ENCODE measurements around the gene ARPP21. TPM values are rescaled to one million over a fixed set of nuclear protein-coding genes. Genes with fewer than 3 reads are reported as not detected.

Gene ARPP21
- total and polyA plus RNA-seq, 7 experiments from 2014 or later, result not detected

DNA sequence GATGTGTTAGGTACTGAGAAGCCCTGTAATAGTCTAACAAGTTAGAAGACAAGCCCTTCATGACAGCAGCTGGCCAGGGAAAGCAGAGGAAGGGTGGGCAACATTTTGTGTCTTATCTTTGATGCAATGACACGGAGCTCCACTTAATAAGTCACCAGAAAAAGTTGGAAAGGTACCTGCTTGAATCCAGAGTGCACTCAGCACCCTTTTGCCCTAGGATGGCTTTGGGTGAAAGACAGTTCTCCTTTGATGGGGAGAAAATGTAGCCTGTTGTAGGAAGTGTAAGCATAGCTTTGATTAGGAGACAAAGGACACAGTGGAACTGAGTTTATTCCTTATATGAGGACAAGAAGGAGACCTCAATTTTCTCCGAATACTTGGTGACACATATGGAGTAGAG lies 137.0 kb downstream of the ARPP21 start:
- Histone ChIP-seq H3K9me3 (ENCODE audit: control insufficient read depth in 2 of 3, low read length in 3 of 3) (no peaks in the 10 kb centered on the region), H3K36me3 (ENCODE audit: control insufficient read depth in 2 of 3, insufficient read depth in 3 of 3, low read length in 3 of 3) (no peaks in the 10 kb centered on the region), H3K4me3 (ENCODE audit: low read length) (no peak overlapping the region), H3K4me1 (ENCODE audit: control insufficient read depth in 2 of 2, insufficient read depth in 2 of 2, low read length in 2 of 2) (no peaks in the 10 kb centered on the region), H3K27ac (ENCODE audit: low read depth, low read length) (no peak overlapping the region), H3K27me3 (ENCODE audit: control insufficient read depth in 2 of 2, insufficient read depth in 2 of 2, low read length in 2 of 2) (no peaks in the 10 kb centered on the region)
- H3K27ac Mint-ChIP-seq, result peak overlapping the region in 1 of 9 donors; percentile 25
- intact Hi-C loops (cut with micrococcal nuclease), result no loop called here
- H3K9me3 Mint-ChIP-seq, result peaks cover 0 to 7% (median 0%) of the 10 kb centered on the region in 11 donors
- CTCF ChIA-PET, result no interaction called here
- H3K36me3 Mint-ChIP-seq, result no peaks in the 10 kb centered on the region
- no peak overlapping the region for H3K4me3 Mint-ChIP-seq
- H3K27me3 Mint-ChIP-seq, result no peaks in the 10 kb centered on the region
- POLR2A ChIA-PET, result no interaction called here
- no peak for ATAC-seq
- H3K4me1 Mint-ChIP-seq, result no peaks in the 10 kb centered on the region
- DNase-seq, result no peak

DNA sequence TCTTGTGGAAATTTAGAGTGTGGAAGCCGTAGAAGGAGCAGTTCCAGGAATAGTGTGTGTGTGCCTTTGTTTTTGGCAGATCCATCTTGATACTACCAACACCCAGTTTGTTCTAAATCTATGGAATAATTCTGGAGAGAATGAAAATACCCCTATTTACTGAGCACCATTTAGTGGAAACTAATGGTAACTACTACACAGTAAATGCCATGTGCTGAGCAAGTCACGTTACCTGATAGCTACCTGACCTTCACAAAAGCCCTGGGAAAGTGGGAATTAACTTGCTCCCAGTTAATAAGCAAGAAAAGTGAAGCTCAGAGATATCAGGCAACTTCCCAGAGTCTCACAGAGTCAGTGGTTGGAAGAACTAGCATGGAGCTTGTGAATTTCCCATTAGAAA lies 137.7 kb downstream of the ARPP21 start:
- H3K4me3 Mint-ChIP-seq, result no peak overlapping the region
- no peaks in the 10 kb centered on the region for H3K36me3 Mint-ChIP-seq
- intact Hi-C loops (cut with micrococcal nuclease), result no loop called here
- H3K9me3 Mint-ChIP-seq, result peaks cover 0 to 7% (median 0%) of the 10 kb centered on the region in 11 donors
- no peaks in the 10 kb centered on the region for H3K4me1 Mint-ChIP-seq
- Histone ChIP-seq H3K9me3 (ENCODE audit: control insufficient read depth in 2 of 3, low read length in 3 of 3) (no peaks in the 10 kb centered on the region), H3K27me3 (ENCODE audit: control insufficient read depth in 2 of 2, insufficient read depth in 2 of 2, low read length in 2 of 2) (no peaks in the 10 kb centered on the region), H3K4me1 (ENCODE audit: control insufficient read depth in 2 of 2, insufficient read depth in 2 of 2, low read length in 2 of 2) (no peaks in the 10 kb centered on the region), H3K27ac (ENCODE audit: low read depth, low read length) (no peak overlapping the region), H3K36me3 (ENCODE audit: control insufficient read depth in 2 of 3, insufficient read depth in 3 of 3, low read length in 3 of 3) (no peaks in the 10 kb centered on the region), H3K4me3 (ENCODE audit: low read length) (no peak overlapping the region)
- ATAC-seq (no peak), DNase-seq (no peak)
- ChIA-PET POLR2A (no interaction called here), CTCF (no interaction called here)
- H3K27ac Mint-ChIP-seq, result no peak overlapping the region
- no peaks in the 10 kb centered on the region for H3K27me3 Mint-ChIP-seq

DNA sequence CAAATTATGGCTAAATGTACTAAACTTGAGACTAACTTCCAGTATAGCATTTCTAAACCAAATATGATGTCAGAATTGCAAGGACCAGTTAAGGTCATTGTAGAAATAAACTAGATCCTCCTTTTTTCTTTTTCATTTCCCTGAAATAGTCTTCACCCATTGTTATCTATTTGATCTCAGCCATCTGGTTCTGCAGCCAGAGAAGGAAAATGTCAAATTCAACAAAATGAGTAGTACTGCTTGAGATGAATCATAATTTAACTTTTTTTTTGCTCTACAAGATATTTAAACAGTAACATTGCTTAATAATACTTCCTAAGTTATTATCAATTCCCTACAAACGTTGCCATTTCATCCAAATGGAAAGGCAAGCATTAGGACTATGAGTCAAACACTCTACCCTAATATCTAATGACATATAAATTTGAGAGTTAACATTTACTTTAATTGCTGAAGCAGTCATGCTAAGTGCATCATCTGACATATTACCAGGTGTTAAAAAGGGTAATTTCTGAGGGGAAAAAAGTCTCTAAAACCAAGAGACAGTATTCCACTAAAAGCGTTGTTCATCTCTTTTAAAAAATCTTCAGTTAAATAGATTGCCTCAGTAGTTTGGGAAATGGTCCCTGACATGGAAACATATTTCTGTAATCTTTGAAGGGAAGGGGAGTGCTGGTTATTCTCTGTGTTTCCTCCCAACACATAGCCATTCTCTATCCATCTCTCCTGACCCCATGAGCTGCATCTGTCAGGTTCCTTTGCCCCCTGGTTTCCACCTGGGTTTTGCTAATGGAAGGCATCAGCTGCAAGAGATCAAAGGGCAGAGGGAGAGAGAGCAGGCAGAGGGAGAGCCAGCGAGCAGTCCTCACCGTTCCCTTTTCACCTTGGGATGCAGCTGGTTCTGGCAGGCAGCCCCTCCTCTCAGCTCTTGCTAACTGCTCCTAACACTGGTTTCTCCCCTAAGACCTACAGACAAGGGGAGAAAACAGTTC lies 138.5 kb downstream of the ARPP21 start:
- ATAC-seq, result no peak
- ChIA-PET CTCF (no interaction called here), POLR2A (no interaction called here)
- no peak for DNase-seq
- Histone ChIP-seq H3K27ac (ENCODE audit: low read depth, low read length) (no peak overlapping the region), H3K36me3 (ENCODE audit: control insufficient read depth in 2 of 3, insufficient read depth in 3 of 3, low read length in 3 of 3) (no peaks in the 10 kb centered on the region), H3K4me1 (ENCODE audit: control insufficient read depth in 2 of 2, insufficient read depth in 2 of 2, low read length in 2 of 2) (no peaks in the 10 kb centered on the region), H3K9me3 (ENCODE audit: control insufficient read depth in 2 of 3, low read length in 3 of 3) (no peaks in the 10 kb centered on the region), H3K4me3 (ENCODE audit: low read length) (no peak overlapping the region), H3K27me3 (ENCODE audit: control insufficient read depth in 2 of 2, insufficient read depth in 2 of 2, low read length in 2 of 2) (no peaks in the 10 kb centered on the region)
- Mint-ChIP-seq H3K4me1 (no peaks in the 10 kb centered on the region), H3K4me3 (no peak overlapping the region), H3K27me3 (no peaks in the 10 kb centered on the region), H3K36me3 (no peaks in the 10 kb centered on the region), H3K9me3 (peaks cover 0 to 7% (median 0%) of the 10 kb centered on the region in 11 donors), H3K27ac (no peak overlapping the region)
- intact Hi-C loops (cut with micrococcal nuclease), result no loop called here

DNA sequence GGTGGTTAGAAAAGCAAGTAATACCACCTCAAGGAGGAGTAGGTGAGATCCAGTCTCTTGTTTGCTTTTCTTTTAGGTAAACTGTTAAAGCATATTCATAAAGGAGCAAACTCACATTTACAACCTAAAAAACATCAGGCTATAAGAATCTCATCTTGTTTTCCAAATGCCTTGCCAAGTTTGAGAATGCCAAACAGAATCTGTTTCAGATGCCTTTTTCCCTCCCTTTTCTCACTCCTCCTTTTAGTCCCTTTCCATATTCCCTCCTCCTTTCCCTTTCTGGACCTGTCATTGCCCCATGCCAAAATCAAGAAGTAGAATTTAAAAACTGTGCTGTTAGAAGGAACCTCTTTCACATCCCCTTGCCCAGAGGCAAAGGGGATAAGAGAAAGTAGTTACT lies 140.3 kb downstream of the ARPP21 start:
- no peak for ATAC-seq
- H3K27me3 Mint-ChIP-seq, result no peaks in the 10 kb centered on the region
- no peak for DNase-seq
- H3K9me3 ChIP-seq (ENCODE audit: control insufficient read depth in 2 of 3, low read length in 3 of 3), result no peaks in the 10 kb centered on the region
- H3K4me3 ChIP-seq (ENCODE audit: low read length), result no peak overlapping the region
- no peak overlapping the region for H3K27ac ChIP-seq (ENCODE audit: low read depth, low read length)
- no peaks in the 10 kb centered on the region for H3K36me3 Mint-ChIP-seq
- intact Hi-C loops (cut with micrococcal nuclease), result no loop called here
- H3K4me3 Mint-ChIP-seq, result no peak overlapping the region
- H3K4me1 Mint-ChIP-seq, result no peaks in the 10 kb centered on the region
- no peaks in the 10 kb centered on the region for H3K27me3 ChIP-seq (ENCODE audit: control insufficient read depth in 2 of 2, insufficient read depth in 2 of 2, low read length in 2 of 2)
- ChIA-PET POLR2A (no interaction called here), CTCF (no interaction called here)
- H3K36me3 ChIP-seq (ENCODE audit: control insufficient read depth in 2 of 3, insufficient read depth in 3 of 3, low read length in 3 of 3), result no peaks in the 10 kb centered on the region
- no peaks in the 10 kb centered on the region for H3K4me1 ChIP-seq (ENCODE audit: control insufficient read depth in 2 of 2, insufficient read depth in 2 of 2, low read length in 2 of 2)
- peaks cover 0 to 7% (median 0%) of the 10 kb centered on the region in 11 donors for H3K9me3 Mint-ChIP-seq
- H3K27ac Mint-ChIP-seq, result no peak overlapping the region

DNA sequence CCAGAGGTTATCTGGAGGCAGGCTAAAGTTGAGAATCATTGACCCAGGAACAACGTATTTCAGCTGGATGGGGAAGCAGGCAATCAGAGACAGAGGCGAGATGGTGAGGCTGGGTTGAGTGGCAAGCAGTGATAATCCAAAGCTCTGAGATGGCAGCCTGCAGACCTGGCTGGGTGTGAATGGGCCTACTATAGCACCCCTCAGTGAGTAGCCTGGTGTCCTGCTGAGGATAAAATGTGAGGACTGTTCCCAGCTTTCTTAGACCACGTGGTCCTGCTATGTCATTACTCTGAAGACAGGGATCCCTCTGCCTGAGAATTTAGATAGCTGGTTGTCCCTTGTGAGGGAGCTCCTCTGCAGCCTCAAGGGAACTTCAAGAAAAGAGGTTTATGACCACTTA lies 141.5 kb downstream of the ARPP21 start:
- H3K36me3 ChIP-seq (ENCODE audit: control insufficient read depth in 2 of 3, insufficient read depth in 3 of 3, low read length in 3 of 3), result no peaks in the 10 kb centered on the region
- no peak overlapping the region for H3K4me3 ChIP-seq (ENCODE audit: low read length)
- H3K4me1 Mint-ChIP-seq, result no peaks in the 10 kb centered on the region
- CTCF ChIA-PET, result no interaction called here
- H3K36me3 Mint-ChIP-seq, result no peaks in the 10 kb centered on the region
- ATAC-seq (no peak), DNase-seq (no peak)
- H3K27me3 Mint-ChIP-seq, result no peaks in the 10 kb centered on the region
- H3K9me3 ChIP-seq (ENCODE audit: control insufficient read depth in 2 of 3, low read length in 3 of 3), result no peaks in the 10 kb centered on the region
- POLR2A ChIA-PET, result no interaction called here
- H3K4me1 ChIP-seq (ENCODE audit: control insufficient read depth in 2 of 2, insufficient read depth in 2 of 2, low read length in 2 of 2), result no peaks in the 10 kb centered on the region
- H3K9me3 Mint-ChIP-seq, result peaks cover 0 to 8% (median 0%) of the 10 kb centered on the region in 11 donors
- H3K27me3 ChIP-seq (ENCODE audit: control insufficient read depth in 2 of 2, insufficient read depth in 2 of 2, low read length in 2 of 2), result no peaks in the 10 kb centered on the region
- H3K27ac ChIP-seq (ENCODE audit: low read depth, low read length), result no peak overlapping the region
- H3K27ac Mint-ChIP-seq, result no peak overlapping the region
- no peak overlapping the region for H3K4me3 Mint-ChIP-seq
- intact Hi-C loops (cut with micrococcal nuclease), result no loop called here

DNA sequence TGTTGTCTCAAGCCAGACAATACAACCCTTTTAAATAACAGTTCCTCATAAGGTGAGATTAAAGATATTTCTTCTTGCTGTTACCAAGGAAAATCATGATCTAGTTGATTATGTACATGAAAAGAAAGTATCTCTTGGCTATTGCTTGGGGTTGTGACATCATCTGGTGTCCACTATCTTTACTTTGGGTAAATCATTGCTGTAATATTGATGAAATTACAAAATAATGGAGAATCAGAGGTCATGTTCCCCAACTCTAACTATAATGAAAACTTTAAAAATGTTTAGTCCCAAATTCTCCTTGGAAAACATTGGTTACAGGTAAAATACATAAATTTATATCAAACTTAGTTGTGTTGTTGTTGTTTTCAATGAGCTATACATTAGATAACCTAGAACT lies 142.2 kb downstream of the ARPP21 start:
- no peaks in the 10 kb centered on the region for H3K36me3 ChIP-seq (ENCODE audit: control insufficient read depth in 2 of 3, insufficient read depth in 3 of 3, low read length in 3 of 3)
- H3K9me3 ChIP-seq (ENCODE audit: control insufficient read depth in 2 of 3, low read length in 3 of 3), result no peaks in the 10 kb centered on the region
- H3K4me3 ChIP-seq (ENCODE audit: low read length), result no peak overlapping the region
- no peaks in the 10 kb centered on the region for H3K4me1 ChIP-seq (ENCODE audit: control insufficient read depth in 2 of 2, insufficient read depth in 2 of 2, low read length in 2 of 2)
- no peak for ATAC-seq
- Mint-ChIP-seq H3K9me3 (peaks cover 0 to 8% (median 0%) of the 10 kb centered on the region in 11 donors), H3K4me3 (no peak overlapping the region), H3K36me3 (no peaks in the 10 kb centered on the region), H3K4me1 (no peaks in the 10 kb centered on the region), H3K27me3 (no peaks in the 10 kb centered on the region), H3K27ac (no peak overlapping the region)
- H3K27ac ChIP-seq (ENCODE audit: low read depth, low read length), result no peak overlapping the region
- H3K27me3 ChIP-seq (ENCODE audit: control insufficient read depth in 2 of 2, insufficient read depth in 2 of 2, low read length in 2 of 2), result no peaks in the 10 kb centered on the region
- ChIA-PET CTCF (no interaction called here), POLR2A (no interaction called here)
- intact Hi-C loops (cut with micrococcal nuclease), result no loop called here
- DNase-seq, result no peak

DNA sequence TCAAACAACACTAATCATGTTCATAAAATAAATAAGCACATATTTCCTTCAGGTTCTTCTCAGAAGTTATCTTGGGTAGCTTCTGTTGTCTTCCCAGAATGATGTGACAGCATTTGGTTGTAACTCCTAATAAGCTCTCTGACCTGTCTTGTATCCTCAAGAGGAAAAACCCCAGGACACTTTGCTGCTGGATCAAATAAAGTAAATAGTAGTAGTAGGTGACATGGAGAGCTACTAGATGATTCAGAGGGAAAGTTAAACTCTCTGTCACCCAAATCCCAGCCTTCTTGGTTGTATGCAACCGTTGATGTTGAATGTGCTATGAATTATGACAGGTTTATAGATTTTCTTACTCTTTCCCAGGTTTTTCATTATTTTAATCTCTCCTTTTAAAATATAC lies 143.0 kb downstream of the ARPP21 start:
- Mint-ChIP-seq H3K9me3 (peaks cover 0 to 8% (median 0%) of the 10 kb centered on the region in 11 donors), H3K4me3 (no peak overlapping the region), H3K4me1 (no peaks in the 10 kb centered on the region), H3K36me3 (no peaks in the 10 kb centered on the region), H3K27ac (no peak overlapping the region), H3K27me3 (no peaks in the 10 kb centered on the region)
- Histone ChIP-seq H3K36me3 (ENCODE audit: control insufficient read depth in 2 of 3, insufficient read depth in 3 of 3, low read length in 3 of 3) (no peaks in the 10 kb centered on the region), H3K27ac (ENCODE audit: low read depth, low read length) (no peak overlapping the region), H3K9me3 (ENCODE audit: control insufficient read depth in 2 of 3, low read length in 3 of 3) (no peaks in the 10 kb centered on the region), H3K4me1 (ENCODE audit: control insufficient read depth in 2 of 2, insufficient read depth in 2 of 2, low read length in 2 of 2) (no peaks in the 10 kb centered on the region), H3K27me3 (ENCODE audit: control insufficient read depth in 2 of 2, insufficient read depth in 2 of 2, low read length in 2 of 2) (no peaks in the 10 kb centered on the region), H3K4me3 (ENCODE audit: low read length) (no peak overlapping the region)
- POLR2A ChIA-PET, result no interaction called here
- intact Hi-C loops (cut with micrococcal nuclease), result no loop called here
- CTCF ChIA-PET, result no interaction called here
- no peak for DNase-seq
- no peak for ATAC-seq
